T-helper 2 cell treated with Interferon-gamma antibody and Interleukin-4, amounts not matched to agents 5 μg/mL and 100 μg/mL, for 36 hours (primary cell): ENCODE measurements around the gene TPRN.

Experiments
- DNase-seq: peaks from one replicate; pipeline ENCODE4 v3.0.0; 2021; ENCODE audit warnings: low spot score
- H3K27ac Mint-ChIP-seq: one replicate; pipeline ENCODE4 v1.8.0; 2021; ENCODE audit warnings: mild to moderate bottlenecking, mixed read lengths
- H3K27me3 Mint-ChIP-seq: one replicate; pipeline ENCODE4 v1.8.0; 2021; ENCODE audit warnings: low read depth, mixed read lengths
- H3K36me3 Mint-ChIP-seq: one replicate; pipeline ENCODE4 v1.8.0; 2021; ENCODE audit warnings: low read depth, mixed read lengths
- H3K4me1 Mint-ChIP-seq: one replicate; pipeline ENCODE4 v1.8.0; 2021; ENCODE audit warnings: low read depth, mixed read lengths
- H3K4me3 Mint-ChIP-seq: one replicate; pipeline ENCODE4 v1.8.0; 2022; ENCODE audit warnings: mild to moderate bottlenecking, moderate library complexity, mixed read lengths
- H3K9me3 Mint-ChIP-seq: one replicate; pipeline ENCODE4 v1.8.0; 2021; ENCODE audit warnings: mixed read lengths

TPRN gene

GRCh38 chr9:137156567-137157375 is 43.8 kb downstream of the TPRN start:
- Mint-ChIP-seq H3K4me1 (peaks cover 6% of the 10 kb centered on the region), H3K4me3 (peak overlapping the region; percentile 46), H3K36me3 (no peaks in the 10 kb centered on the region), H3K27me3 (peaks cover 34% of the 10 kb centered on the region), H3K9me3 (no peaks in the 10 kb centered on the region), H3K27ac (no peak overlapping the region)
- peak; percentile 58 for DNase-seq

GRCh38 chr9:137152844-137153405 is 47.6 kb downstream of the TPRN start:
- Mint-ChIP-seq H3K36me3 (no peaks in the 10 kb centered on the region), H3K27ac (no peak overlapping the region), H3K9me3 (no peaks in the 10 kb centered on the region), H3K4me1 (peaks cover 5% of the 10 kb centered on the region), H3K27me3 (peaks cover 11% of the 10 kb centered on the region), H3K4me3 (no peak overlapping the region)
- DNase-seq: no peak

- Mint-ChIP-seq H3K4me1 (peaks cover 4% of the 10 kb centered on the region), H3K27me3 (peaks cover 3% of the 10 kb centered on the region), H3K4me3 (no peak overlapping the region), H3K9me3 (no peaks in the 10 kb centered on the region), H3K36me3 (no peaks in the 10 kb centered on the region), H3K27ac (peak overlapping the region; percentile 54)
- DNase-seq: peak; percentile 55
Observed at GRCh38 chr9:137150617-137151457, 49.7 kb downstream of the TPRN start.

- no peak overlapping the region for H3K27ac Mint-ChIP-seq
- H3K4me1 Mint-ChIP-seq: peaks cover 4% of the 10 kb centered on the region
- H3K36me3 Mint-ChIP-seq: no peaks in the 10 kb centered on the region
- H3K4me3 Mint-ChIP-seq: no peak overlapping the region
- peaks cover 3% of the 10 kb centered on the region for H3K27me3 Mint-ChIP-seq
- H3K9me3 Mint-ChIP-seq: no peaks in the 10 kb centered on the region
- DNase-seq: no peak
Observed at GRCh38 chr9:137149942-137150616, 50.5 kb downstream of the TPRN start.

- no peak overlapping the region for H3K4me3 Mint-ChIP-seq
- no peak overlapping the region for H3K27ac Mint-ChIP-seq
- no peak for DNase-seq
- H3K9me3 Mint-ChIP-seq: no peaks in the 10 kb centered on the region
- H3K36me3 Mint-ChIP-seq: no peaks in the 10 kb centered on the region
- peaks cover 4% of the 10 kb centered on the region for H3K4me1 Mint-ChIP-seq
- H3K27me3 Mint-ChIP-seq: no peaks in the 10 kb centered on the region
Observed at GRCh38 chr9:137149363-137149762, 51.2 kb downstream of the TPRN start.

GRCh38 chr9:137148661-137149060 is 51.9 kb downstream of the TPRN start:
- H3K4me1 Mint-ChIP-seq: peaks cover 4% of the 10 kb centered on the region
- H3K9me3 Mint-ChIP-seq: no peaks in the 10 kb centered on the region
- no peak overlapping the region for H3K27ac Mint-ChIP-seq
- H3K27me3 Mint-ChIP-seq: no peaks in the 10 kb centered on the region
- DNase-seq: no peak
- no peaks in the 10 kb centered on the region for H3K36me3 Mint-ChIP-seq
- H3K4me3 Mint-ChIP-seq: no peak overlapping the region

GRCh38 chr9:137148242-137148641 is 52.3 kb downstream of the TPRN start:
- Mint-ChIP-seq H3K36me3 (no peaks in the 10 kb centered on the region), H3K4me3 (no peak overlapping the region), H3K4me1 (peaks cover 4% of the 10 kb centered on the region), H3K9me3 (no peaks in the 10 kb centered on the region), H3K27ac (no peak overlapping the region), H3K27me3 (no peaks in the 10 kb centered on the region)
- DNase-seq: no peak

- no peaks in the 10 kb centered on the region for H3K36me3 Mint-ChIP-seq
- DNase-seq: no peak
- no peaks in the 10 kb centered on the region for H3K27me3 Mint-ChIP-seq
- H3K4me1 Mint-ChIP-seq: peaks cover 4% of the 10 kb centered on the region
- H3K4me3 Mint-ChIP-seq: no peak overlapping the region
- H3K9me3 Mint-ChIP-seq: no peaks in the 10 kb centered on the region
- H3K27ac Mint-ChIP-seq: no peak overlapping the region
Observed at GRCh38 chr9:137147793-137148160, 52.8 kb downstream of the TPRN start.

GRCh38 chr9:137147091-137147792 is 53.3 kb downstream of the TPRN start:
- H3K4me3 Mint-ChIP-seq: no peak overlapping the region
- no peak for DNase-seq
- H3K4me1 Mint-ChIP-seq: peaks cover 4% of the 10 kb centered on the region
- no peak overlapping the region for H3K27ac Mint-ChIP-seq
- peaks cover under 1% of the 10 kb centered on the region for H3K27me3 Mint-ChIP-seq
- H3K36me3 Mint-ChIP-seq: no peaks in the 10 kb centered on the region
- no peaks in the 10 kb centered on the region for H3K9me3 Mint-ChIP-seq

GRCh38 chr9:137146527-137146918 is 54.0 kb downstream of the TPRN start:
- Mint-ChIP-seq H3K27ac (no peak overlapping the region), H3K27me3 (peaks cover 4% of the 10 kb centered on the region), H3K9me3 (no peaks in the 10 kb centered on the region), H3K4me3 (no peak overlapping the region), H3K36me3 (no peaks in the 10 kb centered on the region), H3K4me1 (peaks cover 4% of the 10 kb centered on the region)
- DNase-seq: no peak

- H3K36me3 Mint-ChIP-seq: no peaks in the 10 kb centered on the region
Observed at GRCh38 chr9:137145731-137146526, 54.6 kb downstream of the TPRN start.

GRCh38 chr9:137143459-137143858 is 57.1 kb downstream of the TPRN start:
- Mint-ChIP-seq H3K27me3 (peaks cover 25% of the 10 kb centered on the region), H3K4me3 (no peak overlapping the region), H3K36me3 (no peaks in the 10 kb centered on the region), H3K9me3 (no peaks in the 10 kb centered on the region), H3K27ac (no peak overlapping the region), H3K4me1 (peaks cover 3% of the 10 kb centered on the region)
- DNase-seq: no peak

More at GRCh38 chr9:137145731-137146526, 54.6 kb downstream of the TPRN start:
- no peak overlapping the region for H3K4me3 Mint-ChIP-seq
- peaks cover 5% of the 10 kb centered on the region for H3K27me3 Mint-ChIP-seq
- peaks cover 1% of the 10 kb centered on the region for H3K4me1 Mint-ChIP-seq
- H3K27ac Mint-ChIP-seq: no peak overlapping the region
- no peak for DNase-seq
- H3K9me3 Mint-ChIP-seq: no peaks in the 10 kb centered on the region
